ENCODE results near the gene IL17RA. TPM values are rescaled to one million over a fixed set of nuclear protein-coding genes. Genes with fewer than 3 reads are reported as not detected.
A peak's percentile ranks its signal among the peaks of the same experiment; 100 is the strongest.
"Not testable (repeated sequence)": the region's sequence is repeated elsewhere in the genome, so short reads cannot be mapped to it uniquely, and the experiment has no call there.

The IL17RA gene, protein sequence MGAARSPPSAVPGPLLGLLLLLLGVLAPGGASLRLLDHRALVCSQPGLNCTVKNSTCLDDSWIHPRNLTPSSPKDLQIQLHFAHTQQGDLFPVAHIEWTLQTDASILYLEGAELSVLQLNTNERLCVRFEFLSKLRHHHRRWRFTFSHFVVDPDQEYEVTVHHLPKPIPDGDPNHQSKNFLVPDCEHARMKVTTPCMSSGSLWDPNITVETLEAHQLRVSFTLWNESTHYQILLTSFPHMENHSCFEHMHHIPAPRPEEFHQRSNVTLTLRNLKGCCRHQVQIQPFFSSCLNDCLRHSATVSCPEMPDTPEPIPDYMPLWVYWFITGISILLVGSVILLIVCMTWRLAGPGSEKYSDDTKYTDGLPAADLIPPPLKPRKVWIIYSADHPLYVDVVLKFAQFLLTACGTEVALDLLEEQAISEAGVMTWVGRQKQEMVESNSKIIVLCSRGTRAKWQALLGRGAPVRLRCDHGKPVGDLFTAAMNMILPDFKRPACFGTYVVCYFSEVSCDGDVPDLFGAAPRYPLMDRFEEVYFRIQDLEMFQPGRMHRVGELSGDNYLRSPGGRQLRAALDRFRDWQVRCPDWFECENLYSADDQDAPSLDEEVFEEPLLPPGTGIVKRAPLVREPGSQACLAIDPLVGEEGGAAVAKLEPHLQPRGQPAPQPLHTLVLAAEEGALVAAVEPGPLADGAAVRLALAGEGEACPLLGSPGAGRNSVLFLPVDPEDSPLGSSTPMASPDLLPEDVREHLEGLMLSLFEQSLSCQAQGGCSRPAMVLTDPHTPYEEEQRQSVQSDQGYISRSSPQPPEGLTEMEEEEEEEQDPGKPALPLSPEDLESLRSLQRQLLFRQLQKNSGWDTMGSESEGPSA
- polyA plus RNA-seq (2014; cell fraction: cytosol; rRNA removed): 2.7 and 3.0 TPM in 2 replicates
- polyA plus RNA-seq (2014; cell fraction: nucleus; rRNA removed): 2.2 and 3.3 TPM in 2 replicates

DNA sequence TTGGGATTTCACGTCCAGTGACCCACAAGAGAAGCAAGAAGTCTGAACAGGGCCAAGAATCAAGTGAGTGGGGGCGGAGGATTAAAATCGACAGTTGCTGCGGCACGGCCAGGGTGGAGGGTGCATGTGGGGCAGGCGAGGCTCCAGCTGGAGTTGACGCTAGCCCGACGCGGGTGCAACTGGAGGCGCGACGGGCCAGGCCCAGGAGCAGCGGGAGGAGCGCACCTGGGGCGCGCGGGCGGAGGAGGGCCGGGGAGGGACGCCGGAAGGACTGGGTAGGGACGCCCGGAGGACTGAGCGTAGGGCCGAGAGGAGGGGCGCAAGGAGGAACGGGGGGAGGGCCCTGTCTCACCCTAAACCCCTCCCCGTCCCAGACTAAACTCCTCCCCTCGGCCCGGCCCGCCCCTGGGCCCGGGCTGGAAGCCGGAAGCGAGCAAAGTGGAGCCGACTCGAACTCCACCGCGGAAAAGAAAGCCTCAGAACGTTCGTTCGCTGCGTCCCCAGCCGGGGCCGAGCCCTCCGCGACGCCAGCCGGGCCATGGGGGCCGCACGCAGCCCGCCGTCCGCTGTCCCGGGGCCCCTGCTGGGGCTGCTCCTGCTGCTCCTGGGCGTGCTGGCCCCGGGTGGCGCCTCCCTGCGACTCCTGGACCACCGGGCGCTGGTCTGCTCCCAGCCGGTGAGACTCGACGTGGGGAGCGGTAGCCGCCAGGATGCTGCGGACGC lies at the start of gene IL17RA:
IL17RA (plus strand) TSS at position 447 of the 723 bp plus-strand sequence; CDS start at position 539, 92 bp downstream.
- peak; percentile 75 for DNase-seq (ENCODE audit: low spot score)

DNA sequence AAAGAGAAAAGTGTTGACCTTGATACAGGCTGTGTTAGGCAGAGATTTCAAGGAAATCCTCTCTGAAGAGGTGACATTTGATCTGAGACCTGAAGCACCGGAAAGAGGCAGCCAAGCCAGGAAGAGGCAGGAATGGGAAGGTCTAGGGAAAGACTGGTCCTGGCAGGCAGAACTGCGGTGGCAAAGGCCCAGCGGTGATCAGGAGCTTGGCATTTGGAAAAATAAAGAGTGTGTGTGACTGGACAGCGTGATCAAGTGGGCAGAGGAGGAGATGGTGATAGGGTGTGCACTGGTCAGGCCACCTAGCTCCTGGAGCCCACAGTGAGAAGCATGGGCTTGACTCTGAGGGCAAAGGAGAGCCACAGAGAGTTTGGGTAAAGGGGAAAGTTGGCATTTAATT lies 49.6 kb upstream of the IL17RA start:
- DNase-seq (ENCODE audit: low spot score): no peak

DNA sequence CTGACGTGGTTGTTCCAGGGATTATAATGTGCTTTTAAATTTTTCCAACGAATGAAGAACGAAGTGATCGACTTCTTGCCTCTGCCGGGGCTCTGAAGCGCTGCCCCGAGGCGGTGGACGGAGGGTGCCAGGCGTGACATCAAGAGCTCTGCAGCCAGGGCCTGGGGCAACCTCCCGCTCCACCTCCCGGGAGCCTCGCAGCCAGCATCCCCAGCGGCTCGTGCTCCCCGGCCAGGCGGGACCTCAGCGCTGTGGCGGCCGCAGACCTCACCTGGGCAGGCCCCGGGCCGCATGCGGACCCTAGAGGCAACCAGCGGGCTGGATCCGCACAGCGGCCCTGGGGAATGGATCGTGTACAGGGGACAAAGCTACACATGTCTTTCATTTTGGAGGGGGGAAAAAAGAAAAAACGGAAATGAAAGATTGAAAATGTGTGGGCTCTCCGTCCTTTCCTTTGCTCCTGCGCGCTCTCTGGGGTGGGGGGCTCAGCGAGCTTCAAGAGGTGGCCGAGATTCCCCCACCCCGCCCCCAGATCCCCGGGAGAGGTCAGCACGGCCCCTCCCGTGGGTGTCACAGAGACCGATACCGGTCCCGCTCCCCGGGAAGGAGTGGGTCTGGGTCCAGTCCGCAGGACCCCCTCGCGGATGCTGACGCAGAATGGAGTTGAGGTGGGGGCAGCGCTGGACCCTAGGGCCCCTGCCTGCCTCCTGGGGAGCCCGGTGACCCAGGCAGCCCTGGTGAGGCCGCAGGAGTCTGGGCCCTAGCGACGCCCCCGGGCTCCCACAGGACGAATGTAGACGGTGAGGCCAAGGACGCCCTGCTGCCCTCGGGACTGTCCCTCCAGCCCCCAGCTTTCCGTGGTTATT lies 48.6 kb upstream of the IL17RA start:
- not testable (repeated sequence) for DNase-seq (ENCODE audit: low spot score)

DNA sequence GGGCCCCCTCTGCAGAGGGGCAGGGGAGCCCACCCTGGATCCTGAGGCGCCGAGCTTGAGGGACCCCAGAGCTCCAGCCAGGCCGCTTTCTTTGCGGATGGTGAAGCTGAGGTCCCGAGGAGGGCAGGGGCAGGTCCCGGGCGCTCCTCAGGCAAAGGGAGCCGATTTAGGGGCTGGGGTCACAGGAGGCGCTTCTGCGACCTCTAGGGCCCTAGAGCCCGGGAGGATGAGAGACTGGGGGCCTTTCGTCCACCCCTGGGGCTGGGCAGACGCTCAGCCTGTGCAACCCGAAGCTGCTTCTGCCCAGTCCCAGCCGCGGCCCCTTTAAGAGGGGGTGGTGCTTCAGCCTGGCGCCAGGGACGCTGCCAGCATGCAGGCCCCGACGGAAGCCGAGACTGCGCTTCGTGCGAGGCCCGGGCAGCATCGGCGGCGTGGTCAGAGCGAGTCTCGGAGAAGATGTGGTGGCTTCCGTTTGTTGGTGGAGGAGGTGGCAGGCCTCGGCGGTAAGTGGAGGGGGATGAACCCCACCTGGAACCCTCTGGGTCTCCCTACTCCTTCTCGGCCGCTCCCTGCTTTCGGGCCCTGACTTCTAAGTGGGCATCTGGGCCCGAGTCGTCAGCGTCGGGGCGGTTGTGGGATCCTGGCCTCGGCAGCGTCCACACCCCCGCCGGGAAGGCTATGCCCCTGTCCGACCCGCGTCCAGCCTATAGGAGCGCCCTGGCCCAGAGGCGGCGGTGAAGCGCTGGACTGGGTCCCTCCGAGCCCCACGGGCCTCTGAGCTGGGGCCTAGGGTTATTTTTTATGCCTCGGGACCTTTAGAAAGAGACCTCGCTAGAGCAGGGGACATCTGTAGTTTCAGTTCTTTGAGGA lies 47.7 kb upstream of the IL17RA start:
- DNase-seq (ENCODE audit: low spot score): peak; percentile 18

DNA sequence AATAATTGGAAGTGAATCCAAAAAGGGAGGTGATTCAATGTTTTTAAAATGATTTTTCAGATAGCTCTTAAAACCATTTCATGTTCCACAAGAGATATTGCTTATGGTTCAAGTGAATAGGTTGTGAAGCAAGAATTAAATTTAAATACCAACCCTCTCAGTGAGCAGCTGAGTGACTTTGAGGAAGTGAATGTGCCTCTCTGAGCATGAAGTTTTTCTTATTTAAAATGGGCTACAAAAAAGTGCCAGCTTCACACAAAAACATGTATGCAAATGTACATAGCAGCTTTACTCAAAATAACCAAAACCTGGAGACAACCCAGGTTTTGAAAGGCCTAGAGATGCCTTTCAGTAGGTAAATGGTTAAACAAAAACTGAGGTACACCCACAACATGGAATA lies 41.3 kb upstream of the IL17RA start:
- DNase-seq (ENCODE audit: low spot score): no peak

DNA sequence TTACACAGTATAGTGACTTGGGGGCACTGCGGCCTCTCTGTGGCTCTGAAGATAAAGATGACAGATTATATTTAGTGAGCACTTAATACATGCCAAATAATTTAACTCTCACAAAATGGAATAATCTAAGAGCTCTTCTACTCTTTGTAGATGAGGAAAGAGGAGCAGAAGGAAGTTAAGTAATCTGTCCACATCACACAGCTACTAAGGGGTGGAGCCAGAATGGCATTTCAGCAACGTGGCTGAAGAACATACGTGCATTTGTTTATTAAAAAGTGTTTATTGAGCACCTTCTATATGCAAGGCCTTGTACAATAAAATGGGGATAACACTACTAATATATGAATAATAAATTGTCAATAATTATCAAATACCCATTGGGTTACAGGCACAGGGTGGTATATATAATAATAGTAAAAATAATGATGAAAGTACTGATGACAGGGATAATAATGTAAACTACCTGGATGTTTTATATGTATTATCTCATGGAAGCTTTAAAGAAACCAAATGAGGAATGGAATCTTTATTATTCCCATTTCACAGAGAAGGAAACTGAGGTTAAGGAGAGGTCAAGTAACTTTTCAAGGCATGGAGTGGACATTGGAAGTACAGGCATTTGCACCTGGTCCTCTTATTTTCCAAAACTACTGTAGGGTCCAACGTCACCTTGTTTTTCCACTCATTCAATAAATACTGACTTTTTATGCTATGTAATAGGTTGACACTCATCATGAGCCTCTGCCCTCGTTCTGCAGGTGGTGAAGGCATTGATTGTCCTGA lies 38.0 kb upstream of the IL17RA start:
- no peak for DNase-seq (ENCODE audit: low spot score)

DNA sequence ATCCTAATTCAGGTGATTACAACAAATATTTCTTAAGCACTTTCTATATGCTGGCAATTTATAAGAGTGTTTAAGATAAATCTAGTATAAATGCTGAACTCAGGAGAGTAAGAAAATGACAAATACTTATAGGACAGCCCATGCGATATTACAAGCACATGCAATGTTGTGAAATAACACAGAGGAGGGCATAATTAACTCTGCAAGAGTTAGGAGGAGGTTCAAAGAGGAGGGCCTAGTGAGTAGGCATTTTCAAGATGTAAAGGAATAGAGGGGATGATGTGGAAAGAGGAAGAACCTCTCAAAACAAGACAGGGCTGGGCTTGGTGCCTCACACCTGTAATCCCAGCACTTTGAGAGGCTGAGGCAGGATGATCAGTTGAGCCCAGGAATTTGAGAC lies 37.1 kb upstream of the IL17RA start:
- no peak for DNase-seq (ENCODE audit: low spot score)

DNA sequence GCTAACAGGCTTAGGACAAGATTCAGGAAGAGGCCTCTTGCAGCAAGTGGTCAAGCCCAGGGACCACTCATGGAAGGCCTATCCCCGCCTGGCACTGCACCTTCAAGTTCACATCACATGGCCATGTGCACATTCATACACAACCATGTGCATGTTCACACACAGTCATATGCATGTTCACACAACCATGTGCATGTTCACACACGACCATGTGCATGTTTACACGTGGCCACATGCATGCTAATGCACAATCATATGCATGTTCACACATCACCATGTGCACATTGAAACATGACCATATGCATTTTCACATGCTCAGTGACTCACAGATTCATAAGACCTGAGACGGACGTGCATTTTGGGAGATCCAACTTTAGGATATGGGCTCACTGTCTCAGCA lies 28.7 kb upstream of the IL17RA start:
- no peak for DNase-seq (ENCODE audit: low spot score)

DNA sequence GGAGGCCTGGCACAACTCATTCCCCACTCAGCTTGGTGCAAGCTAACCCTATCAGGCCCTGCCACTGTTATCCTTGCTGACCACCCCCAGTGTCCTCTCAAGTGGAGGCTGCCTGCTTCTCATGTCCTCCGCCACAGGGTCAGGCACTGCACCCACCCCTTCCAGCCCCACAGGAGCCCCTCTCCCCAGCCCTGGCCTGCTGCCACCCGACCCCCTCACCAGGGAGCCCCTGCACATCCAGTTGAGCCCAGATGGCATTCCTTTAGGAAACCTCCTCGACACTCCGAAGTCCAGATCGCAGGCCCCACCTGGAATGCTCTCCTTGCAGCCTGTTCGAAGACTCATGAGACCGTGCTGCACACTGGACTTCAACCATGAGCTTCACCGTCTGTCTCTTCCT lies 28.0 kb upstream of the IL17RA start:
- DNase-seq (ENCODE audit: low spot score): no peak

DNA sequence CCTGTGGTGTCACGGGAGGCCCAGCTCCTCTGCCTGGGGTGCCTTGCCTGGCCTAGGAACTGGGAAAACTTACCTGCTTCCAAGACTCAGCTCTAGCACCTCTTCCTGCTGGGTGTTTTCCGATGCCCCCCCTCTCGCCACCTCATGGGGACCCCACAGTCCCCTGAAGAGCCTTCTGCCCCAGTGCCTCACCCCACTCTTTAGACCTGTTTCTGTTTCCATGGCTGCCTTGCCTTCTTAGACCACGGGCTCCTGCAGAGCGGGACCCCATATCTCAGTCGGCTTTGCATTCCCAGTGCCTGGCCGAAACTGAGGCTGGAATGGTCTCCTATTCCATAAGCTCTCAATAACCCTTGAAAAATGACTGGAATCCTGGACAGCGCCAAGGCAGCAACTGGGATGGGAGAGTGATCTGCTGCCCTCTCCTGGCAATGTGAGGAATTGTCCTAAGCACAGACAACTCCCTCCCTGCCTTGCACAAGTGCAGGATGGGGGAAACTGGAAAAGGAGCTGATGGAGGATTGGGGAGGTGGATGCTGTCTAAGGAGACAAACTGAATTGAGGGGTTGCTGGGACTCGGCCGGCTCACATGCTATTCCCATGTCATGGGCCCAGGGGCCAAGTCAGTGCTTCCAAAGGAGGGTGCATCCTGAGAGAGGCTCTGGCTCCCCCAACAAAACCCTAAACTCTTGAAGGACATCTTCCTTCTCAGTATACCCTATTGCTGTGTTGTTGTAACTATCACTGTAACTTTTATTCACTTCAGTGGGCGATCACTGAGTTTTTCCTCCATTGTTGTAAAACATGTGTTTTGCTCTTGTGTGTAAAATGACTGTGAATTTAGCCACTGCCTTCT lies 26.6 kb upstream of the IL17RA start:
- peak; percentile 64 for DNase-seq (ENCODE audit: low spot score)

DNA sequence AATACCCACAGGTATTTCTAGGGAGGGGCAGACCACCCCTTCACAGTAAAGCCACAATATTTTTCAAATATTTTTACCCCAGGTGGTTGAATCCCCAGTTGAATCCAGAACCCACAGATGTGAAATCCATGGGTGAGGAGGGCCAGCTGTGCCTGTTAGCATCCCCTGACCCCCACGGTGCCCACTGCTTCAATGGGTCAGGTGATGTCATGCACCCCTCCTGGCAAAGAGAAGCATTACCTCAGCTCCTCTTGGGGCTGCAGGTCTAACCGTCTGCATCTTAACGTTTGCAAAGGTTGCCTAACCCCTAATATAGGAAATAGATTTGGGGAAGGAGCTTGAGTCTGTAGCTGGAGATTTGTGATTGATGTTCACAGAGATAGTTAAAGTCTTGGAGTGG lies 24.7 kb upstream of the IL17RA start:
- DNase-seq (ENCODE audit: low spot score): no peak

DNA sequence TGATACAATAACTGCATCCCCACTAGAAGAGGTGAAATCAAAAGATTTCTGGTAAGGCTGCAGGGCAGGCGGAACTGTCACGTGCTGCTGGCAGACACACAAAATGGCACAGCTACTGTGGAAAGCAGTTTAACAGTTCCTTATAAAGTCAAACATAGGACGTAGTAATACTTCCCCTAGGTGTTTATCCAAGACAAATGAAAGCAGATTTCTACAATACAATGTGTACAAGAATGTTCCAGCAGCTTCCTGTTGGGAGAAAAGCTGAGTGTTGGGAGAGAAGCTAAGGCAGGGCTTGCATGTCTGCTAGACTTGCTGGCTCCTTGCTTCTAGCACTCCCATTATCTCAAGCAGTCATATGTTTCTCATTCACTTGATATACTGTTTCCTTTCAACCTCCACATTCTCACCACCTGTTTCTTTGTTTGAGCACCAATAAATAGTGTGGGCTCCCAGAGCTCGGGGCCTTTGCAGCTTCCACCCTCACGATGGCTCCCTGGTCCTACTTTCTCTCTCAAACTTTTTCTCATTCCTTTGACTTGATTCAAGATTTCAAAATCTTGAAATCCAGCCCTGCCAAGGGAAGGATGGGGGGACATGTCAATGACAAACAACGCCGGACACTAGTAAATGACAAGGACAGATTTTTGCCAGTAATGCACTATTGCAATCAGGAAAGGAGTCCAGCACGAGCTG lies 21.2 kb upstream of the IL17RA start:
- DNase-seq (ENCODE audit: low spot score): no peak

DNA sequence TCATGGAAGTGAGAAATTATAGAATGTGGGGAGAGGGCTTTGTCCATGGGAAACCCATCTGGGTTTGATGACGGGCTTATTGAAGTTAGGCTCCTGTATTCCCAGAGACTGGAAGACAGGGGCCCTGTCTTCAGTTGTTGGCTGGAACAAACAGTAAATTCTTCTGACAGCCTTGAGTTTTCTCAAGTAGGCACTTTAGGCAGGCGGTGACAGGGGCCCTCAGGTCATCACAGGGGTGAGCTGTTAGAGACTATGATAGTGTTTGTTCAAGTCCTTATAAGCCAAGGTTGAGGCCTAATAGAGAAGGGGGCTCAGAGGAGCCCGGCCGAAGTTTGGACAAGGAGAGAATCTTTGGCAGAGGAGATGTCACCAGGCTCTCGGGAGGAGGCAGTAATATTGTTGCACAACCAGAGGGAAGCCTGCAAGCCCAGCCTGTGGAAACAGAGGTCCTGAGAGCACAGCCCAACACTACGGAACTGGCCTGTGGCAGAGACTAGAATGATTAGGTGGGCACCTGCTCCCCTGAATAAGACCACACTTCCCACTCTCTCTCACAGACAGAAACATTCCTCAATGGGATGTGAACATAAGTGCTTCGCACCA lies 20.2 kb upstream of the IL17RA start:
- DNase-seq (ENCODE audit: low spot score): no peak

DNA sequence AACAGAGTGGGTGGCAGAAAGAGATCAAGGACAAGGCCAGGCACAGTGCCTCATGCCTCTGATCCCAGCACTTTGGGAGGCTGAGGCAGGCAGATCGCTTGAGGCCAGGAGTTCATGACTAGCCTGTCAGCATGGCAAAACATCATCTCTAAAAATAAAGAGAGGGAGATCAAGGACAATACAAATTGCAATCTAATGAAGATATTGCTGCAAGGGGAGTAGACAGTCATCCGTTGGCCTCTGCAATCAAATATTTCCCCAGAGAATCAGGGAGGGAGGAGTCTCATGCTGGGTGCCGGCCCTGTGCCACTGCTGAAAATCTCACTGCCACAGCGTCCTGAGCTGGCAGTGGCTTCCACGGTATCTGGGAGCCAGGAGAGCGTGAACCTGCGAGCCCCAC lies 19.4 kb upstream of the IL17RA start:
- no peak for DNase-seq (ENCODE audit: low spot score)

DNA sequence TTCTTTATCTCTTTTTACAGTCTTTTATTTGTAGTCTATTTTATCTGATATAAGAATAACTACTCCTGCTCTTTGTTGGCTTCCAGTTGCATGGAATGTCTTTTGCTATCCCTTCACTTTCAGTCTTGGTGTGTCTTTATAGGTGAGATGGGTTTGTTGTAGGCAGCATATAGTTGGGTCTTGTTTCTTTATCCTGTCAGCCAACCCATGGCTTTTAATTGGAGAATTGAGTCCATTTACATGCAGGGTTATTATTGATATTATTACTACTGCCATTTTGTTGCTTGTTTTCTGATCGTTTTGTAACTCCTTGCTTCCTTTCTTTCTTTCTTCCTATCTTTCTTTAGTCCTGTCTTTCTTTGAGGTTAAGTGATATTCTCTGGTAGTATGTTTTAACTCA lies 11.9 kb upstream of the IL17RA start:
- no peak for DNase-seq (ENCODE audit: low spot score)

DNA sequence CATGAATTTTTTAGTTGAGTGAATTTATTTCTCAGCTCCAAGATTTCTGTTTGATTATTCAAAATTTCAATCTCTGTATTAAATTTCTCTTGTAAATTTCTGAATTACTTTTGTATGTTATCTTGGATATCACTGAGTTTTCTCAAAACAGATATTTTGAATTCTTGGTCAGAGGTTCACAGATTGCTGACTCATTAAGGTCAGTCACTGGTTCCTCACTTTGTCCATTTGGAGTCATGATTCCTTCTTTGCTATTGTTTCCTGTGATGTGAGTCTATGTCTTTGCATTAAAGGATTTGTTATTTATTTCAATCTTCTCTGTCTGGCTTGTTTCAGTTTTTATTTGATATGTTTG lies 10.2 kb upstream of the IL17RA start:
- DNase-seq (ENCODE audit: low spot score): no peak

DNA sequence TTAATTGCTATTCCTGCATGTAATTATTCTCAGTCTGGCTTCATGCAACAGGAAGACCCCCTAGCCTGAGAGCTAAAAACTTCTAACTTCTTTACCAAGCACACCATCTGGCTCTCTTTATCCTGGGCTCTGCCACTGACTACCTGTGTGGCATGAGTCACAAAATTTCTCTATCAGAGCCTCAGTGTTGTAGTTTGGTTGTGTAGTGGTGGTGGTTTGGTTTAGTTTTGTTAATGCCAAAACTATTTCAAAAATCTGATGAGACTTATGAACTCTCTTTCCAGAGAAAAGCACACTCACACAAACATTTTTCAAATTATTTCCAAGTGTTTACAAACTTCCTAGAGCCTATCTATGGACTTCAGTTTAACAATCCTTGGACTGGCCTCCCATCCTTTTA lies 7.5 kb upstream of the IL17RA start:
- no peak for DNase-seq (ENCODE audit: low spot score)
